ENCODE results near the gene GRIN2A.

The GRIN2A gene

GRCh38 chr16:10036956-10037355 lies 145.3 kb downstream of the GRIN2A start:
- no peak for DNase-seq (ENCODE audit: low read depth in 2 of 3, low spot score in 2 of 3)

GRCh38 chr16:10033556-10033955 lies 148.7 kb downstream of the GRIN2A start:
- no peak for DNase-seq (ENCODE audit: low read depth in 2 of 3, low spot score in 2 of 3)

DNA sequence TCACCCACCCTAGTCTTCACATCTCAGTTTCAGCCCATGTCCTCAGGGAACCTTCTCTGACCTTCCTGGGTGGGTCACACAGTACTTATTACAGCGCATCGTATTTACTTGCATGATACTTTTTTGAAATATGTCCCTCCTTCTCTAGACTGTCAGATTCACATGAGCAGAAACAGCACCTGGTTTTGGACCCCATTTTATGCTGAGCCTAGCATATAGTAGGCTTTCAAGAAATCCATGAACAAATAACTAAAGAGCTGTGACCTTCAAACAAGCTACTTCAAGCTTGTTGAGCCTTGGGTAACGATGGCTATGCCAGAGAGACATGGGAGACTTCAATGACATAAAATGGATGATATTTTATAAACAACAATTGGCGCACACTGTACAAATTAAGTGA lies 150.3 kb downstream of the GRIN2A start:
- no peak for DNase-seq (ENCODE audit: low read depth in 2 of 3, low spot score in 2 of 3)

DNA sequence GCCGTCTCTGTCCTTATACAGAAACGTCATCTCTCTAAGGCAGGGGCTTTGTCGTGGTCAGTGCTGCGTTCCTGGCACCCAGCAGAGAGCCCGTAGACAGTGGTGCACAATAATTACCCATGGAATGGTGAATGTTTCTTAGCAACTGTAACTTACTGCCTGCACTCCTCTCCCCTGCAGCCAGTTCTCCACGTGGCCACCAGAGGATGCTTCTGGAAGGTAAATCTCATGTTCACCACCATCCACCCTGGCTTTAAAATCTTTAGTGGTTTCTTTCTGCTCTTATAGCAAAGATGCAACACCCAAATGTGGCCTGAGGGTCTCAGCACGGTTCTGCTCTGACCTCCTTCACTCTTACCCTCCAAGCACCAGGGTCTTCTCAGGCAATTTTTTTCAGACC lies 150.8 kb downstream of the GRIN2A start:
- DNase-seq (ENCODE audit: low read depth in 2 of 3, low spot score in 2 of 3): no peak

GRCh38 chr16:10028644-10029043 lies 153.6 kb downstream of the GRIN2A start:
- DNase-seq (ENCODE audit: low read depth in 2 of 3, low spot score in 2 of 3): no peak

- DNase-seq (ENCODE audit: low read depth in 2 of 3, low spot score in 2 of 3): no peak
These were observed 154.7 kb downstream of the GRIN2A start for GRCh38 chr16:10027553-10027952.

GRCh38 chr16:10026593-10026992 lies 155.6 kb downstream of the GRIN2A start:
- no peak for DNase-seq (ENCODE audit: low read depth in 2 of 3, low spot score in 2 of 3)

- no peak for DNase-seq (ENCODE audit: low read depth in 2 of 3, low spot score in 2 of 3)
These were observed 160.1 kb downstream of the GRIN2A start for GRCh38 chr16:10022098-10022497.

DNA sequence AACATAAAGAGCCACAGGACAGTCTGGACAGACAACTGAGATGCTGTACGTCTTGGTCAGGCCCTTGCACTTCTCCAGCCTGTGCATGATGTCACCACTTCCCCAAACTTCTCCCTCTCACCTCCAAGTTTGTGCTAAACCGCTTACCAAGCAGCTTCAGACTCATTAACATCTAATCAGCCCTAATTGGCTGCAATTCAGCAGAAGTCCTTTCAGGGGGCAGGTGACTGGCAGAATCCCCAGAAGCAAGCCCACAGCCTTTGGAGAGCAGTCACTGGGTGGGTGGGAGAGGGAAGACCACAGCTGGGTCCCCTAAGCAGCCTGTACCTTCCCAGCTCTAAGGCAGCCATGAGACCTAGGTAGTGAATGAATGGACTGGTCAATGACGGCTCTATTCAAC lies 161.4 kb downstream of the GRIN2A start:
- no peak for DNase-seq (ENCODE audit: low read depth in 2 of 3, low spot score in 2 of 3)

DNA sequence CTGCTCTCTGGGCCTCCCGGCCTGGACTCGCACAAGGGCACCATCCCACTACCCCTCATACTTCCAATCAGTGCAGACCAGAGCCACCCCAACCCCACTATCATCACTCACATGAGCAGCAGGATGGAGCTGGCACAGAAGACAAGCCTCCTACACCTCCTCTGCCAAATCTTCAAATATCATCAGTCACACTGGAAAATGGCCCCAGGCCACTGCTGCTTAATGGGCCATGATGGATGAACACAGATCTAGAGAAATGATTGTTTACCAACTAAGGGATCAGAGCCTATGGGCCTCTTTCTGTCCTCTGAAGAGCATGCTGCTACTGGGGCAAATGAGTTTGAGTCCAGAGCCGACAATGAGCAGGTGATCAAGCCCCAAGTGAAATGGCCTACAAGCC lies 165.5 kb downstream of the GRIN2A start:
- no peak for DNase-seq (ENCODE audit: low read depth in 2 of 3, low spot score in 2 of 3)

DNA sequence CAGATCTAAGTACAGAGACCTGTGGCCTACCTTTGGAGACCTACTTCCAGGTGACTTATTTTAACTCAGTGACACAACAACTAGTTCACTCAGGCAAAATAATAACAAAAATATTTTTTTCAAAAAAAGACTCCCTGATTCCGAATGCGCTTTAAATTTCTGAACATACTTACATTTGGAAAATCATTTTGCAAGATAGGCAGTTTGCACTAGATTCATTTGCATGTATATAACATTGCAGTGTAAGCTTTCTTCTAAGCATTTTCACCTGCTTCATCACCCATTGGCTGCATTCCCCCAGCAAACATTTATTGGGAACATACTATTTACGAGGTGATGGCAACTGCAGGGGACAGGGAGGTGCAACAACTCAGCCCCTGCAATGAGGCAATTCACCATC lies 166.8 kb downstream of the GRIN2A start:
- DNase-seq (ENCODE audit: low read depth in 2 of 3, low spot score in 2 of 3): no peak

DNA sequence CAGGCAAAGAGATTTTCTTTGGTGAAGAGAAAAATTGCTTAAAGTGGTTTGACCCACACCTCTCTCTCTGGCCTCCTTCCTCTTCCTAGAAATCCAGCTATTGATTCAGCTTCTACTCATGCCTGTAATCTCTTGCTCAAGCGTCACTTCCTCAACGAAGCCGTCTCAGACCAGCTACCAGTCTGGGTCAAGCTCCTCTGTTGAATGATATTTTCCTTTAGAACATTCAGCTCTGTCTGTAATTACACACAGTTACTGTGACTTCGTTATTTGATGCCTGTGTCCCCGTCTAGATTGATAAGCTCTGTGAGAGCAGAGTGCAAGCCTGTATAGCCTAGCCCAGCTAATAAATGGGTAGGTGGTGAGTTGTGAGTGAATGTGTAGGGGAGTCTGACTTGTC lies 168.5 kb downstream of the GRIN2A start:
- no peak for DNase-seq (ENCODE audit: low read depth in 2 of 3, low spot score in 2 of 3)

- DNase-seq (ENCODE audit: low read depth in 2 of 3, low spot score in 2 of 3): no peak
These were observed 168.9 kb downstream of the GRIN2A start for GRCh38 chr16:10013364-10013763.

DNA sequence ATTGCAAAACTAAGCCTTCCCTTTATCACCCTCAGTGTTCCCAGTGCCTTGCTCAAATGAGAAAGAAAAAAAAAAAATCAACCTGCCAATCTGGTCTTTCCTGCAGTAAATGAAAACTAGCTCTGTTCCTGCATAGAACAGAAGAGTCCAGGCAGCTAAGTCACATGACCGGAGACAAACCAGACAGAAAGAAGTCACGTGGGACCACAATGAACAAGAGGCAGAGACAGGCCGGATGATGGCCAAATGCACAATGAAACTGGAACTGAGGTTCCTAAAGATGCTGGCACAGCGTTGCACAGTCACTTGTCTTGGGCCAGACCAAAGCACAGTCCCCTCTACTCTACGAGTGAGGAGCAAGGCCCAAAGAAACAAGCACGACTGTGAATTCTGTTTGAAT lies 172.5 kb downstream of the GRIN2A start:
- no peak for DNase-seq (ENCODE audit: low read depth in 2 of 3, low spot score in 2 of 3)

- no peak for DNase-seq (ENCODE audit: low read depth in 2 of 3, low spot score in 2 of 3)
These were observed 178.7 kb downstream of the GRIN2A start for GRCh38 chr16:10003486-10003885.

GRCh38 chr16:10001258-10001775 lies 180.9 kb downstream of the GRIN2A start:
- no peak for DNase-seq (ENCODE audit: low read depth in 2 of 3, low spot score in 2 of 3)

DNA sequence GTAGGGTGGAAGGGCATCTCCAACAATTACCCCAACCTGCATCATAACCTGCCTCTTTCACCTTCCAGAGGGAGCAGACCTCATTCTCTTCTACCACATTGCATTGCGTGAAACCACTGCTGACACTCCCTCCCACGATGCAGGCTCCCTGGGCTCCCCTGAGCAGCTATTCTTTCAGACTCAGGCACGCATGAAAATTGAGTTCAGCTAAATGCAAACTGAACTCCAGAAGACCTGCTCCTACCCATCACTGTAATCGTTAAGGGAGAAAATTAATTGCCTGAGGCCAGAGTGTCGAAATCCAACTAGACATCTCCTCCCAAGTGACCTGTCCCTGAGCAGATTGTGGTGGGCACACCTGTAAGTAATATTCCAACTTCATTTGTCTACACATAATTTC lies 186.0 kb downstream of the GRIN2A start:
- no peak for DNase-seq (ENCODE audit: low read depth in 2 of 3, low spot score in 2 of 3)

- DNase-seq (ENCODE audit: low read depth in 2 of 3, low spot score in 2 of 3): no peak
These were observed 189.8 kb downstream of the GRIN2A start for GRCh38 chr16:9992441-9992840.

DNA sequence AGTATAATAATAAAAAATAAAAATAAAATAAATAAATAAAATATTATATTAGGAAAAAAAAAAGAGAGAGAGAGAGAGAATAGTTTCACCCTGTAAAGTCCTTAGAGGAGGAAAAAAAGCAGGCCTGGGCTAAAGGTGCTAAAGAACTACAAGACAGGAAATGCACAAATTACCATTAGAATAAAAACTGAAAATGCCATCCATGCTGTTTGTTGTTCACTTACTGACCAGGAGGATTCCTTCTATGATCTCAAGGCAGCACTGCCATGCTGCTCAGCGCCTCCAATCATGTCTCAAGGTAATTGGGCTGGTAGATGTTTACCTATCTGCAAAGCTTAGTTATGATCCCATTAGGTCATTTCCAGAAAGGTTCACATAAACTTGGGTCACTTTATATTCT lies 201.2 kb downstream of the GRIN2A start:
- no peak for DNase-seq (ENCODE audit: low read depth in 2 of 3, low spot score in 2 of 3)

DNA sequence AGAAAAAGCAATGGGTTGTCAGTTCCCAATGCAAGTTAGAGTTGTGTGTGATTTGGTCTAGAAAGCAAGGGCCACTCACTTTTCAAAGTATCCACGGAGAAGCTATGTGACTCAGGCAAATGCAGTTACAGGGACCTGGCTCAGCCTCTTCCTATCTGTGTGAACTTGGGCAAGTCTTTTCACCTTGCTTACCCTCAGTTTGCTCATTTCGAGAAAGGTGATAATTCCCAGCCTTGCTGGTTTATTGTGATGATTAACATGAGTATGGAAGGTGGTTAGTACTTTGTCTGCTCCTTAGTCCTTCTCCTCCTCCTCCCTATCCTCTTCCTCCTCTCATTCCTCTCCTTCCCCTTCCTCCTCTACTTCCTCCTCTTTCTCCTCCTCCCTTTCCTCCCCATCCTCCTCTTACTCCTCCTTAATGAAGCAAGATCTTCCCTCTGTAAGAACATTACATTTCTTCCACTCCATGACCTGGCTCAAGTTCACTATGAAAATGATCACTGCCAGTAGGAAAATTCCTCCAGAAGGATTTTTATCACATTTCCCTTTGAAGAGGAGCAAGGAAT lies 204.0 kb downstream of the GRIN2A start:
- DNase-seq (ENCODE audit: low read depth in 2 of 3, low spot score in 2 of 3): no peak

- no peak for DNase-seq (ENCODE audit: low read depth in 2 of 3, low spot score in 2 of 3)
These were observed 204.8 kb downstream of the GRIN2A start for GRCh38 chr16:9977333-9977897.

GRCh38 chr16:9976601-9977000 lies 205.6 kb downstream of the GRIN2A start:
- no peak for DNase-seq (ENCODE audit: low read depth in 2 of 3, low spot score in 2 of 3)

DNA sequence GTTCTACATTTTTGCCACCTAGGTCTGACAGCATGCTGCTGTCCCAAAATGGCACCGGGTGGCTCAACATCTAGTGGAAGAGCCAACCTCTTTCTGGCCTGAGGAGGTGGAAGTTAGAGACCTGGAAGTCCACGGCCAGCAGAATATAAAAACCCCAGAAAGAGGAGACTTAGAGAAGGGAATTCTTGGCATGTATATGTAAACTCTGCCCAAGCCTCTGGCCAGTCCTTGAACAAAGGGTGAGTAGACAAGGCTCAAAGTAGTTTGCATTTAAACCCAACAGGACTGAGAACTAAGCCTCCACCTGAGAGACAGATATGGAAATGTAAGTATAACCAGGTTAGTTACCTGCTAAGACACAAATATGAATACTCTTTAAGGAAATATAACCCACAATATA lies 210.3 kb downstream of the GRIN2A start:
- DNase-seq (ENCODE audit: low read depth in 2 of 3, low spot score in 2 of 3): no peak

All from activated CD8-positive, alpha-beta memory T cell treated with anti-CD3 and anti-CD28 coated beads for 48 hours (primary cell).